GM12801 (cell line): ENCODE measurements around the gene SLC22A6.

ENCODE experiments used
- TF ChIP-seq, protein P1 (sequence below): IDR thresholded peaks from one replicate; pipeline ENCODE4 v1.5.1; 2011; ENCODE audit warnings: control low read depth; ENCODE audit not compliant: insufficient read length; ENCODE audit errors: extremely low read depth

The SLC22A6 gene

DNA sequence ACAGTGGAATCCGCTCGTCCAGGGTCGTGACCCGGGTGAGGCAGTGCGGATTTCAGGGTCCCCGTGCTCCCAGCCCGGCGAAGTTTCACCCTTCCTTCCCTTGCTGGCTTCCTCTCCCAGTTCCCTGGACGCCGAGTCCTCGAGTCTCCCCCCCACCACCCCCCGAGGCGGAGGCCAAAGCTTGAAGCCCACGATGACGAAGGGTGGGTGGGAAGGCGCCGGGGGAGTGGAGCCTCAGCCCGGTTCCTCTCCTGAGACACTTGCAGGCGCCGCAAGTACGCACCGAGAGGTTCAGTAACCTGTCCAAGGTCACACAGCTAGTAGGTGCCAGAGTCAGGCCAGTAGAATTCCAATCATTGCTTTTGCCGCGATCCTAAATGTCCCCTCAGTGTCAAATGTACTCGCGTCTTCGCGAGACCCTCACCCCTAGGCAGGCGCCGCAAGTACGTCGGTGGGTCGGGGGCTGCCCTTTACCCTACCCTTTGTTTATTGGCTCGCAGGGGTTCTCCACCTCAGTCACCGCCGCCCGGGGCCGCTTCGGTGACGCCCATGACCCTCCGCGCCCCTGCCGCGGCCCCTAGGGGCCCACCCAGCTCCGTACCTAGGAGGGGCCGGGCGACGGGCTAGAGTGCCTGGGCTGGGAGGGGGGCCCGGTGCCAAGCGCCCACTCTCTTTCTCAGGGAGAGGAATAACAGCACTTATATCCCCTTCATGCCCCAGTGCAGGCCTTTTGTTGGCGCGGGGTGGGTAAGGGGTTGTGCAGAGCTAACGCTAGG, 57.9 kb downstream of the SLC22A6 start:
- TF ChIP-seq, protein P1, sequence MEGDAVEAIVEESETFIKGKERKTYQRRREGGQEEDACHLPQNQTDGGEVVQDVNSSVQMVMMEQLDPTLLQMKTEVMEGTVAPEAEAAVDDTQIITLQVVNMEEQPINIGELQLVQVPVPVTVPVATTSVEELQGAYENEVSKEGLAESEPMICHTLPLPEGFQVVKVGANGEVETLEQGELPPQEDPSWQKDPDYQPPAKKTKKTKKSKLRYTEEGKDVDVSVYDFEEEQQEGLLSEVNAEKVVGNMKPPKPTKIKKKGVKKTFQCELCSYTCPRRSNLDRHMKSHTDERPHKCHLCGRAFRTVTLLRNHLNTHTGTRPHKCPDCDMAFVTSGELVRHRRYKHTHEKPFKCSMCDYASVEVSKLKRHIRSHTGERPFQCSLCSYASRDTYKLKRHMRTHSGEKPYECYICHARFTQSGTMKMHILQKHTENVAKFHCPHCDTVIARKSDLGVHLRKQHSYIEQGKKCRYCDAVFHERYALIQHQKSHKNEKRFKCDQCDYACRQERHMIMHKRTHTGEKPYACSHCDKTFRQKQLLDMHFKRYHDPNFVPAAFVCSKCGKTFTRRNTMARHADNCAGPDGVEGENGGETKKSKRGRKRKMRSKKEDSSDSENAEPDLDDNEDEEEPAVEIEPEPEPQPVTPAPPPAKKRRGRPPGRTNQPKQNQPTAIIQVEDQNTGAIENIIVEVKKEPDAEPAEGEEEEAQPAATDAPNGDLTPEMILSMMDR, result no peak
